ENCODE data around the gene PHF11. TPM values are rescaled to one million over a fixed set of nuclear protein-coding genes. Genes with fewer than 3 reads are reported as not detected.

The PHF11 gene
- 100 to 1,000 TPM; 135 to 144 TPM for total RNA-seq

DNA sequence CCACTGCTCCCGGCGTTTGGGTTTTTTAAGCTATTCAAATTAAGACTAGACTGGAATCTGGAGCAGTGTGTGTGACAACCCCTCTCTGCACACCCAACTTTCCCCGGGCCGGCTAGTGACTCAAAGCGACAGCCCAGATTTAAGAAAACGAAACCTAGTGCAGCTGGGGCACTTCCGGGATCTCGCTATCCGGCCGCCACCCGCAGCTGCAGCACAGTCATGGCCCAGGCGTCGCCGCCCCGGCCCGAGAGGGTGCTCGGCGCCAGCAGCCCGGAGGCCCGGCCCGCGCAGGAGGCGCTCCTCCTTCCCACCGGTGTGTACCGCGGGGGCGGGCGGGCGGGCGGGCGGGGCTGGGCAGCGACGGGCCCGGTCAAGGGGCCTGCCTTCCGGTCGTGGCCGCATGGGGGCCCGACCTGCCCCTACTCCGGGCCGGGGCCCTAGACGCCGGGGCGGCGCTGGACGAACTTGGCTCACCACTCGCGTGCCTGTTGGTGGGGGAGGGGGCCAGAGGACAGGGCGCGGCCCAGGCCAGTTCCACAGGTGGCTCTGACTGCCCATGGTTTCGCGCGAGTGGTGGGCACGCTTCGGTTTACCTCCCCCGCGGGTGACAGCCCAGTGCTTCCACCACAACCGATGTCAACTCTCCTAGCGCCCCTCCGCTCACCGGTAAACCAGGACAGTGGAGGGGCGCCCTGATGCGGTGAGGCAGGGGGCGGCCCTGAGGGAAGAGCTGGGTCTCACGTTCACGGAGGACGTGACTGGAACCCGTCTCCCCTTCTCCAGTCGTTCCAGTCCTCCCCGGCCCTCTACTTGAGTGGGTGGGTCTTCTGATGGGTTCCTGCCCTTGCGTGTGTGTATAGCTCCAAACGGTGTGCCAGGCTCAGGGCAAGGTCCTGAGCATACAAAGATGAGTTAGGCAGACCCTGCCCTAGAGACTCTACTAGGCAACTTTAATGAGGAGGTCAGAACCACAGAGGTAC lies at the start of gene PHF11:
PHF11 (plus strand) TSS at position 171 of the 980 bp plus-strand sequence; CDS start at position 220, 49 bp downstream.
- H3K36me3 Mint-ChIP-seq (ENCODE audit: low read depth): peaks cover 71% of the 10 kb centered on the region
- DNase-seq: peak; percentile 90

DNA sequence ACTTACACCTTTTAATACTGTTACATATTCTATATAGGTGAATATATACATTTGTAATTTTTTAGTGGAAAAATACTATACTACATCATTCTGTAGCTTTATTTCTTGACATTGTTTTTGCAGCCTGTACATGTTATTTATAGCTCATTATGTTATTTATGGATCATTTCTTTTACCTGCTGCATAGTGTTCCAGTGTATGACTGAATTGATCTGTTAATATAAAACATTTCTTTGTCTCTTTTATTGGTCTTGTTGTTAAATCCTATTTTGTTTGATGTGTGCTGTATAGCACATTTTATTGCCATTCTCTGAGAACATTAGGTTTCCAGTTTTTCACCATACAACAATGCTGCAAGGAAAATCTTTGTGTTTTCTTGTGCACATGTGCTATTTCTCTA lies 49.3 kb upstream of the PHF11 start:
- peaks cover 69% of the 10 kb centered on the region for H3K4me1 Mint-ChIP-seq

More for the DNA sequence above, at the start of gene PHF11:
- ChIA-PET POLR2A (interaction anchor here (0.6 to 4.7 kb wide), 40 partner anchors 10 to 1575 kb away, joined by 3 to 174 read pairs (median 4); partner anchors contain the start of genes CAB39L, CDADC1, EBPL and FNDC3A), CTCF (interaction anchor here (0.7 to 3.6 kb wide), 6 partner anchors 9 to 1933 kb away, joined by 3 to 15 read pairs (median 3); partner anchors contain the start of genes CAB39L and SETDB2)
- peak within 1 kb of the TSS; percentile 100 for H3K27ac Mint-ChIP-seq
- H3K4me1 Mint-ChIP-seq: peaks cover 60% of the 10 kb centered on the region
- H3K27me3 Mint-ChIP-seq: no peaks in the 10 kb centered on the region
- H3K4me3 Mint-ChIP-seq: peak within 1 kb of the TSS; percentile 97
- H3K9me3 Mint-ChIP-seq: no peaks in the 10 kb centered on the region

DNA sequence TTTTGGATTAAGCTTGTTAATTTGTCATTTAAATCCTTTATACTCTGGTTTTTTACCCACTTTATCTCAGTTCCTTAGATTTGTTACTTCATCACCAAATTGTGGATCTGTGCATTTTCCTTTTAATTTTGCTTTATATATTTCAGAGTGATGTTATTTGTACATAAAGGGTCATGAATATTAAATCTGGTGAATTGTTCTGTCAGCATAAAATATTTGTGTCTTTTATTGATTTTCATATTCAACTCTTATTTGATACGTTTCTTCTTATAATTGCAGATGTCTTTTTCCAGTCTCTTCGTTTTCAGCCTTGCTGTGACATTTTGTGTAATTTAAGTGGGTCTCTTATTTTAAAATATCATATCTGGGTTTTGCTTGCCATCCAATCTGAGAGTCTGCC lies 47.0 kb upstream of the PHF11 start:
- Mint-ChIP-seq H3K4me3 (no peak overlapping the region), H3K9me3 (no peaks in the 10 kb centered on the region), H3K36me3 (ENCODE audit: low read depth) (peaks cover 52% of the 10 kb centered on the region), H3K4me1 (peaks cover 60% of the 10 kb centered on the region), H3K27ac (no peak overlapping the region), H3K27me3 (no peaks in the 10 kb centered on the region)
- CTCF ChIA-PET: no interaction called here
- no peak for DNase-seq
- POLR2A ChIA-PET: no interaction called here

More for the DNA sequence above, 49.3 kb upstream of the PHF11 start:
- ChIA-PET POLR2A (interaction anchor here (1.4 to 5.8 kb wide), 2 partner anchors 48 to 139 kb away, joined by 3 to 174 read pairs; partner anchors contain the start of genes PHF11 and RCBTB1), CTCF (interaction anchor here (4.1 kb wide), 1 partner anchor 8 kb away, joined by 21 read pairs; no protein-coding TSS in a partner anchor)
- peaks cover 41% of the 10 kb centered on the region for H3K36me3 Mint-ChIP-seq (ENCODE audit: low read depth)
- H3K4me3 Mint-ChIP-seq: peak overlapping the region; percentile 67
- DNase-seq: no peak
- H3K27me3 Mint-ChIP-seq: no peaks in the 10 kb centered on the region
- peak overlapping the region; percentile 74 for H3K27ac Mint-ChIP-seq
- H3K9me3 Mint-ChIP-seq: no peaks in the 10 kb centered on the region

DNA sequence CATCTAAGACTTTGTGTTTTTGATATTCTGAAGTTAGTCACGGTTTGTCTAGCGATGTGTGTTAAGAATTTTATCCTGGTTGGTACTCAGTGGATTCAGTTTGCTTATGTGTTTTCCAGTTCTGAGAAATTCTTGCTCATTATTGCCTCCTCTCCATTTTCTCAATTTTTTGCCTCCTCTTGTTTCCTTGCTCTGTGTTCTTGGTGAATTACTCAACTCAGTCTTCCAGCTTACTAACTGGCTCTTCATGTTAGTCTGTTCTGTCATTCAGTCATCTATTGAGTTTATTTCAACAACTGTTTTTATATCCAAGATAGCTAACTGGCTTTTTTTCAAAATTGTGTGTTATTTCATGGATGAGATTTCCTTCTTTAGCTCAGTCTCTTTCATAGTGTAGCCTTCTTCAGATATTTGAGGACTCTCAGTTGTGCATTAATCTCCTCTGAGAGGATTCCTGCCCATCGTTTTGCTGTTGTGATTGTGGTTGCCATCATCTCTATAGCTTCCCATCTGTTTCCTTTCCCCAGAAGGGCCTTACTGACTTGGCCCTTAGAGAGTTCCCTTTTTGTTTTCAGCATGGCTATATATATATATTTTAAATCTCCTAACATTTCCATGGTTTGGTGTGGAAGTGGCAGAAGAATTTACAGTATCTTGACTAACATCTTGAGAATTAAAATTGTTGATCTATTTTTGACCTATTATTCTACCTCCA lies 45.5 kb upstream of the PHF11 start:
- no peaks in the 10 kb centered on the region for H3K9me3 Mint-ChIP-seq
- peaks cover 67% of the 10 kb centered on the region for H3K4me1 Mint-ChIP-seq
- no peaks in the 10 kb centered on the region for H3K27me3 Mint-ChIP-seq
- H3K27ac Mint-ChIP-seq: peak overlapping the region; percentile 44
- no peak overlapping the region for H3K4me3 Mint-ChIP-seq
- H3K36me3 Mint-ChIP-seq (ENCODE audit: low read depth): peaks cover 48% of the 10 kb centered on the region
- POLR2A ChIA-PET: interaction anchor here (1.2 kb wide), 1 partner anchor 45 kb away, joined by 4 read pairs; the partner anchor contains the start of gene PHF11
- no peak for DNase-seq
- CTCF ChIA-PET: no interaction called here

DNA sequence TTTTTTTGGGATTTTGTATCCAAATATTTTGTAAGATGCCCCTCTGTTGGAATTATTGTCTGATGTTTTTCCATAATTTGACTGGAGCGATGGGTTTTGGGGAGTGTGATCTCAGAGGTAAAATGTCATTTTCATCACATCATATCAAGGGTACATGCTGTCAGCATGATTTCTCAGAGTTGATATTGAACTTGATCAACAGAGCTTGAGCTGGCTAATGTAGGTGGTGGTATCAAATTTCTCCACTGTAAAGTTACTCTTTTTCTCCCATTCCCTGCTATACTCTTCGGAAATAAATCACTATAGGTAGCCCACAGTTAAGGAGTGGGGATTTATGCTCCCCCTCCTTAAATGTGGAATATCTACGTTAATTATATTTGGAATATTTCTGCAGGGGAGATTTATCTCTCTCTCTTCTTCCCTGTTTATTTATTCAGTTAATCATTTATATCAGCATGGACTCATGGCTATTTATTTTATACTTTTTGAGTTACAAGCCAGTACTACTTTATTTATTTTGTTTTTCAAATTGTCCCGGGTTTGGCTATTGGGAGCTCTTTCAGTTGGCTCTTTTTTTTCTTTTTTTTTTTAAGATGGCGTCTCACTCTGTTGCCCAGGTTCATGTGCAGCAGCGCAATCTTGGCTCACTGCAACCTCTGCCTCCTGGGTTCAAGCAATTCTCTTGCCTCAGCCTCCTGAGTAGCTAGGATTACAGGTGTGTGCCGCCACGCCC lies 42.9 kb upstream of the PHF11 start:
- Mint-ChIP-seq H3K4me1 (peaks cover 53% of the 10 kb centered on the region), H3K36me3 (ENCODE audit: low read depth) (peaks cover 40% of the 10 kb centered on the region), H3K9me3 (no peaks in the 10 kb centered on the region), H3K4me3 (no peak overlapping the region), H3K27ac (no peak overlapping the region), H3K27me3 (no peaks in the 10 kb centered on the region)
- DNase-seq: no peak
- ChIA-PET POLR2A (interaction anchor here (3.7 to 4.6 kb wide), 2 partner anchors 9 to 43 kb away, joined by 20 to 43 read pairs; partner anchors contain the start of genes CAB39L, PHF11 and SETDB2), CTCF (interaction anchor here (3.2 kb wide), 1 partner anchor 9 kb away, joined by 21 read pairs; the partner anchor contains the start of genes CAB39L and SETDB2)

DNA sequence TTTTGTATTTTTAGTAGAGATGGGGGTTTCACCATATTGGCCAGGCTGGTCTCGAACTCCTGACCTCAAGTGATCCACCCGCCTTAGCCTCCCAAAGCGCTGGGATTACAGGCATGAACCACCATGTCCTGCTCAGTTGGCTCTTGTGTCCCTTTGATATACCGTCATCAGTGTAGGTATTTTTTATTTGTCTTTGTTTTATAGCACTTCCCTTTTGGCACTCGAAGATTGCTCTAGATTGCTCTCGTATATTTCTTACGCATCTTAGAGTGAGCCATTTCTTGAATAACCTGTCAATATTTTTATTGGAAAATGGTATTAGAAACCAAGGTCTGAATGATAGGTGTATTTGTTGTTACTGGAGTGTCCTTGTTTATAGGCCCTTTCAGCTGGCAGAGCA lies 42.3 kb upstream of the PHF11 start:
- H3K27me3 Mint-ChIP-seq: no peaks in the 10 kb centered on the region
- POLR2A ChIA-PET: interaction anchor here (3.7 to 4.6 kb wide), 2 partner anchors 9 to 42 kb away, joined by 20 to 43 read pairs; partner anchors contain the start of genes CAB39L, PHF11 and SETDB2
- CTCF ChIA-PET: interaction anchor here (3.2 kb wide), 1 partner anchor 9 kb away, joined by 21 read pairs; the partner anchor contains the start of genes CAB39L and SETDB2
- peaks cover 49% of the 10 kb centered on the region for H3K4me1 Mint-ChIP-seq
- H3K4me3 Mint-ChIP-seq: no peak overlapping the region
- DNase-seq: no peak
- no peaks in the 10 kb centered on the region for H3K9me3 Mint-ChIP-seq
- peaks cover 43% of the 10 kb centered on the region for H3K36me3 Mint-ChIP-seq (ENCODE audit: low read depth)
- no peak overlapping the region for H3K27ac Mint-ChIP-seq

DNA sequence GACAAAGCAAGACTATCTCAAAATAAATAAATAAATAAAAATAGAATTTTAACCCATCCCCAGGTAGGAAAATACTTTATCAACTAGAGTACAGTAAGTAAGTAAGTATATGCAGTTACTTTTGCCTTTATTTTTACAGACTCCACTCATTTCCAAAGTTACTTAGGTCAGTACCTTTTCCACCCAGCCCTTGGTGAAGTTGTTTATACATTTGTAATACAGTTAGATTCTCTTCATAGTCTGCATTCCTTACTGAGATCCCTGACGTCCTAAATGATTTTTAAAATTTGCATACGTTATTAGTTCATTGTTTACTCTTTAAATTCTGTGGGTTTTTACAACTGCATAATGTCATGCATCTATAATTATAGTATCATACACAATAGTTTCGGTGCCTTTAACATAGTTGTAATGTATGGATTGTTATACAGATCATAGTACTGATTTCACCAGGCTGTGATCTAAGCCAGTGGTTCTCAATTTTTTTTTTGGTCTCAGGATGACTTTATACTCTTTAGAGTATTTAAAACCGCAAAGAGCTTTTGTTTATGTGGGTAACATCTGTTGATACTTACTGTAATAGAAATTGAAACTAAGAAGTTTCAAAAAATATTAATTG lies 41.3 kb upstream of the PHF11 start:
- H3K4me1 Mint-ChIP-seq: peaks cover 42% of the 10 kb centered on the region
- ChIA-PET POLR2A (interaction anchor here (1.0 to 4.6 kb wide), 3 partner anchors 10 to 41 kb away, joined by 3 to 43 read pairs (median 20); partner anchors contain the start of genes CAB39L, PHF11 and SETDB2), CTCF (interaction anchor here (1.5 to 3.2 kb wide), 2 partner anchors 10 to 152 kb away, joined by 3 to 21 read pairs; partner anchors contain the start of genes CAB39L and SETDB2)
- H3K4me3 Mint-ChIP-seq: peak overlapping the region; percentile 7
- H3K27ac Mint-ChIP-seq: peak overlapping the region; percentile 79
- H3K9me3 Mint-ChIP-seq: no peaks in the 10 kb centered on the region
- no peak for DNase-seq
- no peaks in the 10 kb centered on the region for H3K27me3 Mint-ChIP-seq
- H3K36me3 Mint-ChIP-seq (ENCODE audit: low read depth): peaks cover 35% of the 10 kb centered on the region

DNA sequence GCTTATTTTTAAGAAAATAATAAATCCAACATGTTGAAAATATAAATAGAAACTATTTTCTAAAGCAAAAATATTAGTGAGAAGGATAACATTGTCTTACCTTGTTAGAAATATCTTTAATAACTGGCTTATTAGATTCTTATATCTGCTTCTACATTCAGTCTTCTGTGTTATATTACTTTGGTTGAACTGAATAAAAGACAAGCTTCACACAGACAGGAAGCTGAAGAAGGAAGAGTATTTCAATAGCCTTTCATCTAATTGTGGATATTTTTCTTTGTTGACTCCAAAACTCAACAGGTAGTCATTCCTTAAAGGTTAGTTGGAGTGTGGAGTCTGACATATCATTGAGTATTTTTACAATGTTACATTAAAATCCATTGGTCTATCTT lies 40.8 kb upstream of the PHF11 start:
- Mint-ChIP-seq H3K36me3 (ENCODE audit: low read depth) (peaks cover 30% of the 10 kb centered on the region), H3K9me3 (no peaks in the 10 kb centered on the region), H3K27ac (peak overlapping the region; percentile 33), H3K27me3 (no peaks in the 10 kb centered on the region), H3K4me3 (no peak overlapping the region), H3K4me1 (peaks cover 37% of the 10 kb centered on the region)
- ChIA-PET CTCF (interaction anchor here (1.5 to 3.2 kb wide), 2 partner anchors 11 to 152 kb away, joined by 3 to 21 read pairs; partner anchors contain the start of genes CAB39L and SETDB2), POLR2A (interaction anchor here (1.0 to 4.6 kb wide), 3 partner anchors 11 to 41 kb away, joined by 3 to 43 read pairs (median 20); partner anchors contain the start of genes CAB39L, PHF11 and SETDB2)
- no peak for DNase-seq

DNA sequence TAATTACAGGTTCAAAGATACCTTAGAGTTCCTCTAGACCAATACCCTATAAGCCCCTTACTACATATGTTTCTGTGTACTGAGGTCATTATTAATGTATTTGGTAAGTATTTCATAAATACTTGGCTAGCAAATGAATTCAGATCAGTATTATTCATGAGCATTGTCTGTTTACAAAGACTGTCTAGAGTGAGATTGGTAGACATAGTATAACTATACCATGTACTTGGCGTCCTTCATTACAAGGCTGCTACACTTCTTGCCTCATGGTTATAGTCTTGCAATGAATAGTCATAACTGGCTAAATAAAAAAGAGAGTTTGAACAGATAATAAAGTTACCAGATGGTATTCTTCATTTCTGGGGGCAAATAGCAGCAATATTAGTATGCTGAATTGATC lies 39.6 kb upstream of the PHF11 start:
- DNase-seq: no peak
- Mint-ChIP-seq H3K4me1 (peaks cover 32% of the 10 kb centered on the region), H3K36me3 (ENCODE audit: low read depth) (peaks cover 33% of the 10 kb centered on the region), H3K27me3 (no peaks in the 10 kb centered on the region), H3K4me3 (no peak overlapping the region), H3K9me3 (no peaks in the 10 kb centered on the region), H3K27ac (no peak overlapping the region)
- POLR2A ChIA-PET: no interaction called here
- CTCF ChIA-PET: no interaction called here

DNA sequence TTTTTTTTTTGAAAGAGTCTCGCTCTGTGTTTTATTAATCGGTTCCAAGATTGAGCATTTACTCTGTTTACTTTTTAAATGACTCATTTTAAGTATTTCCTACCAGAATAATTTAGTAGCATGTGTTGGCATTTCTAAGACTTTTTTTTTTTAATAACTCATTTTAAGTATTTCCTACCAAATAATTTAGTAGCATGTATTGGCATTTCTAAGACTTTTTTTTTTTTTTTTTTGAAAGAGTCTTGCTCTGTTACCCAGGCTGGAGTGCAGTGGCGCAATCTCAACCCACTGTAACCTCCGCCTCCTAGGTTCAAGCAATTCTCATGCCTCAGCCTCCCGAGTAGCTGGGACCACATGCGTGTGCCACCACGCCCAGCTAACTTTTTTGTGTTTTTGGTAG lies 38.5 kb upstream of the PHF11 start:
- POLR2A ChIA-PET: interaction anchor here (1.2 kb wide), 1 partner anchor 38 kb away, joined by 4 read pairs; the partner anchor contains the start of gene PHF11
- H3K27ac Mint-ChIP-seq: no peak overlapping the region

DNA sequence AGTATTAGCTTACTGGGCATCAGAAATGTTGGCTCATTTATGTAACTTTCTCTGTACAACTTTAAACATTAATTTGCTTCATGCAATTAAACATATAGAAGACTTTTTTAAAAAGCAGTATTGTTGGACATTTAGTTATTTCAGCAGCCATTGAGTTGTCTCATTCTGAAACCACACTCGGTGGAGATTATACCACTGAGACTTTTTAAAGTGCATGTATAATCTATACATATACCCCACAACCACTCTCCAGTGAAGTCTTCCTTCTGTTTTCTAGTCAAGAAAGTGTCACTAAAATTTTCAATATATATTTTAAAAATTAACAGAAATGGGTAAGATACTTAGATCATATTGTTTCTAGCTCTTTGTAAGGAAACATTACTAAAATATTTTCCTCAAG lies 36.2 kb upstream of the PHF11 start:
- Mint-ChIP-seq H3K27me3 (no peaks in the 10 kb centered on the region), H3K4me1 (peaks cover 17% of the 10 kb centered on the region), H3K27ac (no peak overlapping the region), H3K36me3 (ENCODE audit: low read depth) (peaks cover 48% of the 10 kb centered on the region), H3K9me3 (peaks cover 8% of the 10 kb centered on the region), H3K4me3 (no peak overlapping the region)
- DNase-seq: no peak
- ChIA-PET POLR2A (interaction anchor here (1.0 to 2.2 kb wide), 2 partner anchors 15 to 36 kb away, joined by 5 to 9 read pairs; partner anchors contain the start of genes CAB39L, PHF11 and SETDB2), CTCF (interaction anchor here (1.0 to 1.4 kb wide), 2 partner anchors 16 to 147 kb away, joined by 3 read pairs; no protein-coding TSS in a partner anchor)

More for the DNA sequence above, 38.5 kb upstream of the PHF11 start:
- Mint-ChIP-seq H3K4me1 (peaks cover 32% of the 10 kb centered on the region), H3K9me3 (no peaks in the 10 kb centered on the region), H3K4me3 (no peak overlapping the region), H3K27me3 (no peaks in the 10 kb centered on the region), H3K36me3 (ENCODE audit: low read depth) (peaks cover 39% of the 10 kb centered on the region)
- DNase-seq: no peak
- CTCF ChIA-PET: no interaction called here
